Midbrain (tissue), 1 donor: Measurements from ENCODE around the gene TXNRD1.
"Not testable (repeated sequence)": the region's sequence is repeated elsewhere in the genome, so short reads cannot be mapped to it uniquely, and the experiment has no call there.

ENCODE experiments used
- DNase-seq: peaks from one replicate; lab custom pipeline; 2025; lab: John Stamatoyannopoulos, UW

Gene TXNRD1

DNA sequence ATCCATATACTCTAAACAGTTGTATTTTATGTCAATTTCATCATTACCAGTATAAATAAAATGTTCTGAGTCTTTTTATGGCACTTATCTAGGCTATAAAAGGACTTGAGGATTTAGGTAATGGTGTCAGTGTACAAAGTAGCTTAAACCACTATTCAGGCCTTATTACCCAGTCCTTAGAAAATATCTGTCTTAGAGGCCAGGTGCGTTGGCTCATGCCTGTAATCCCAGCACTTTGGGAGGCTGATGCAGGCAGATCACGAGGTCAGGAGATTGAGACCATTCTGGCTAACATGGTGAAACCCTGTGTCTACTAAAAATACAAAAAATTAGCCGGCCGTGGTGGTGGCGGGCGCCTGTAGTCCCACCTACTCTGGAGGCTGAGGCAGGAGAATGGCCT, 112.7 kb downstream of the TXNRD1 start:
- DNase-seq = not testable (repeated sequence)

DNA sequence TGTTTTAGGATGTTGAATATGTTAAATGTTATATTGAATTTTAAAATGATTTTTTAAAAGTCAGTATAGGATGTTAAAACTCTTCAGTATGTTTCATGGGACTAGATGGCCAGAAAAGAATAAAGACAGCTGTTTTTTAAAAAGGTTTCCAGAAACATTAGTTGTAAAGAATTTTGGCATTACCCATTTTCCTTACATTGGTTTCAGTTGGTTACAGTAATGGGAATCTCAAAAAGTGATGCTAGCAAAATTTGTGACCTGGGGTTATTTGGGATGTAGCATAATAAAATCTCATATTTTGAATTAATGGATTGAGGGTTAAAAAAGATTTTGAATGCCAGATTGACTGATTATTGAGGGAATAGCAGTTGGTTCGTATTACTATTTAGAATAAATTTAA, 113.2 kb downstream of the TXNRD1 start:
- no peak for DNase-seq

DNA sequence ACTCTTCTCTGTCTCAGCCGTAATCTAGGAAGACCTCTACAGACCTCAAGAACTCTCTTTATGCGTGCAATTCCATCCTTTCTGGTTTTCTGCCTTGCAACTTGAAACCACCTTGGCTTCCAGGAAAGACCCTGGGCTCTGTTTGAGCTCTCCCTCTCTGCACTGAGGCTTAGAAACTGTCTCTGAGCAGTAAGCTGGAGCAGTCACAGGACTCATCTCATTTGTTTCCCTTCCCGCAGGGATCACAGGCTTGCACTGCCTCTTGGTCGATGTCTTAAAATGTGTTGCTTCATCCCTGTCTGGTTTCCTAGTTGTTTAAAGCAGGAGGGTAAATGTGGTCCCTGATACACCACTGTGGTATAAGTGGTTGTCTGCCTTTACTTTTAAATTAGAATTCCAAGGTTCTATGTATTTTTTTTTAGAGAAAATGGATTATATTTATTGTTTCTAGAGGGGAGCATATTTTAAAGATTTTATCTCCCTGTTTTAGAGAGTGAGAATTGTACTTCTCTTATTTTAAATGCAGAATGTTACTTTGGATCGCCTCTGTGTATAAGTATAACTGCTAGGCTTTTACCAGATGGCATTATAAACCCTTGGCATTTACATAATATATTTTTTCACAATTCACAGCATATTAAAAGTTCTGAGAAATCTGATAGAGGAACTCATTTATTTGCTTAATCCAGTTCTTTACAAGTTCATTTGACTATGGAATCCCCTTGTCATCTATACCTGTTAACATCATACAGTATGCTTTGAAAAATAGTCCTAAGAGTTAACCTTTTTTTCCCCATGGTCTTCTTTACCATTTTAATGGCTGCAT, 114.3 kb downstream of the TXNRD1 start:
- DNase-seq = no peak

DNA sequence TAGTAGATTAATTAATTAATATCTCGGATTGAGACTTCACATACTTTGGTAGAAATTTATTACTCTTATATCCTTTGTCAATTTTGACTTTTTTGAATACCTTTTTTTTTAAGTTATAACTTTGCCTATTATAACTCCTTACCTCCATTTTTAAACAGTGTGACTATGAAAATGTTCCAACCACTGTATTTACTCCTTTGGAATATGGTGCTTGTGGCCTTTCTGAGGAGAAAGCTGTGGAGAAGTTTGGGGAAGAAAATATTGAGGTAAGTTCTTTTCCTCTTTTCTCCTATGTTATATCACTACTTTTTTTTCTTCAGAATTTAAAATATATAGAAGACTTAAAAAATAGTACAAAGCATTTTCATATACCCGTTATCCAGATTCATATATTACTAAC, 115.8 kb downstream of the TXNRD1 start:
- DNase-seq = no peak

DNA sequence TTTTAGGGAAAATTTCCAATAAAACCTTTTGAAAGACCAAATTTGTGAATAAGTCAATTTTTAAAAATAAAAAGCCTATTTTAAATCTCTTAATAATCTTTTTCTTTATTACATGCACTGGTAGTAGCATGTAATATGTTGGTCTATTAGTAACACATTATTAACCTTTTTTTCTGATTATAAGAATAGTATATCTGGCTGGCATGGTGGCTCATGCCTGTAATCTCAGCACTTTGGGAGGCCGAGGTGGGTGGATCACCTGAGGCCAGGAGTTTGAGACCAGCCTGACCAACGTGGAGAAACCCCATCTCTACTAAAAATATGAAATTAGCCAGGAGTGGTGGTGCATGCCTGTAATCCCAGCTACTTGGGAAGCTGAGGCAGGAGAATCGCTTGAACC, 116.7 kb downstream of the TXNRD1 start:
- DNase-seq = not testable (repeated sequence)

DNA sequence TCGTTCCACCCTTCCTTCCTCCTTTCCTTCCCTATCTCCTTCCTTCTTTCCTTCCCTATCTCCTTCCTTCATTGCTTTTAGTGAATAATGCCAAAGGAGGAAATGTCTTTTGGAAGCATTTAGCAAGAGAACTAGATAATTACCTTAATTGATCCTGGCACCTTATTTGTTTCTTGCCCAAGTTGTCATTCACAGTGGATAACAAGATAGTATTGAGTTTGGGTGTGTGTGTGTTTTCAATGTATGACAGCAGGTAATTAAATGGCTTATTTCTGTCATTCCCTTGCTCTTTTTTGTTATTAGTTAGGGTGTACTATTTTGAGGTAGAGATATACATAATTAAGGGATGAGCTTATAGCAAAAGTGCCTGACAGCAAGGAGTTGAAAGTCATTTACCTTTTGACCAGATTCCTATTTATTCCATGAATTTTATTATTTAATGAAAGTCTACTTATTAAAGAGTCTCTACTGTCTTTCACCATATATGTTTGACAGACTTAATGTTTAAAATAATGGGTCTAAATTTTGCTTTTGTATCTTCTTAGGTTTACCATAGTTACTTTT, 118.2 kb downstream of the TXNRD1 start:
- no peak for DNase-seq

DNA sequence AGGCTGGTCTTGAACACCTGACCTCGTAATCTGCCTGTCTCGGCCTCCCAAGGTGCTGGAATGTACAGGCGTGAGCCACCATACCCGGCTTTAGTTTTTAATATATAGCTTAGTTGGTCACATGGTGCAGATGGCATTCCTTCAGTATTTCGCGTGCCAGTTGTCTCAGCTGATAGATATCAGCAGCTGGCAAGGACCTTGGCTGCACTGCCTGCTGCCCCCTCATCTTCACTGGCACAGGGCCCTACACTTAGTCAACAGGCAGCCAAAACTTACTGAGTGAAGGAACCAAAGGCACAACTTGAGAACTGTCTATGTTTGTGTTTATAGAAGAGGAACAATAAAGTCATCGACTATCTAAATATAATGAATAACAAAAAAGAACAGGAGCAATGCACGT, 119.0 kb downstream of the TXNRD1 start:
- DNase-seq = no peak

DNA sequence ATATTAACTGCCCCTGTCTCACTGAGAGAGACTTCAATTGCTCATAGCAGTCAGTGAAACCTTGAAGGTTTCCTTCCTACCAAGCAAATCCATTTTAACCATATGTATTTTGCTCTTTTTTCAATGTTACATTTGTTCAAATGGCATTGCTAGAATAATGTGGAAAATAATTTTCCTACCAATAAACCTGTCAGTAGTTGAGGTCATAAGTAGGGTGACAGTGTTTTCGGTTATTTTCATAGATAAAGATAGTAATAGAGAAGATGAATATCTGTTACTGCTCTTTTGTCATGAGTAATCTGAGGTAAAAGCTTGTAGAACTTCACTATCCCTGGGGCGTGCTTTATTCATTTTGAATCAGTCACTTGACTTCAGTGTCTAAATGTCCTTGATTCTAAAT, 120.5 kb downstream of the TXNRD1 start:
- DNase-seq = no peak

DNA sequence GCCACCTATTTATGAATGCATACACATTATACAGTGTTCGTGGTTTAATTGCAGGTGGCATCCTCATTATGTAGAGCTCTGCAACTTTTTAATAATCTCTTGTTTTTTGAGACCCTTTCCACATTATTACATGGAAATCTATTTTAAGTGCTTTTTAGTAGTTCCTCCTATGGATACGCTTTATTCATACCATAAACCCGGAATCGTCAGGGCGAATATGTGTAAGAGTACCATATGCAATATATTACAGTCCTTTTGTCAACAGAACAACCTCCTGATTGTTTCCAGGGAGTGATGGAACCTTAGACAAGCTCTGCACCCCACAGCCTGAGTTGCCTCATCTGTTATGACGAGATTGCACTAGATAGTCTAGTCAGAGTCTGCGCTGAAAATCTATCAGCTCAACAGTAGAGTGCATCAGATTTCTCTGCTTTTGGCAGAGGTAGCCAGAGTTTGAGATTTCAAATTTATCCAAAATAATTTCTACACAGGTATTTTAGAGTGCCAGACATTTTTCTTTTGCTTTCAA, 121.5 kb downstream of the TXNRD1 start:
- no peak for DNase-seq

DNA sequence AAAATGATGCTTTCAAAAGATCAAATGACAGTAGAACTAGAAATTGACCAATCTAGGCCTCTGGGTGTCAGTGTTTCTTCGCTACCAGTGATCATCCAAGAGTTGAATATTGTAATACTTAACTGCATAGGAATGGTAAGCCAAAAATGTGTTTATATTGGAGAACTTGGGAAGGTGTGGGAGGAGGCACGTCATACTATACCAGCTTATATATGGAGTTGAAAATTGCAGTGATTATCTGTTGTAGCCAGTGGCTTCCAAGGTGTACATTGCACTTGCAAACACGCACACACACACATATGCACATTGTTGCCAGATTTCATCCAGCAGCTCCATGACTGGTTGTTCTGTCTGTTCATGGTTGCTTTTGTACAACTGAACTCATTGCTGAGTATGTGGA, 124.1 kb downstream of the TXNRD1 start:
- DNase-seq = peak; percentile 6

DNA sequence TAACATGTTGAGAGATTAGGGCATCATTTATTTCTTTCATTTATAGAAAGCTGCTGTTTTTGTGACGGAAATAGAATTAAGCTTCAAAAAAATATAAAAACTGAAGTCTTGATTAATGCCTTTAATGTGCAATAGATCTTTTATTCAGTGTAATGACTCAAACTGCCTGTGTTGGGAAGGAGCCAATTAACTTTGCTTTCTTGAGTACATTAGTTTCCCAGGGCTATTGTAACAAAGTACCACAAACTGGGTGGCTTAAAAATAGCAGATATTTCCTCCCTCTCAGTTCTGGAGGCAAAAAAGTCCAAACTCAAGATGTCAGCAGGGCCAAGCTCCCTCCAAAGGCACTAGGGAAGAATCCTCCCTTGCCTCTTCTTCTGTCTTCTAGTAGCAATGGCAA, 124.6 kb downstream of the TXNRD1 start:
- no peak for DNase-seq

DNA sequence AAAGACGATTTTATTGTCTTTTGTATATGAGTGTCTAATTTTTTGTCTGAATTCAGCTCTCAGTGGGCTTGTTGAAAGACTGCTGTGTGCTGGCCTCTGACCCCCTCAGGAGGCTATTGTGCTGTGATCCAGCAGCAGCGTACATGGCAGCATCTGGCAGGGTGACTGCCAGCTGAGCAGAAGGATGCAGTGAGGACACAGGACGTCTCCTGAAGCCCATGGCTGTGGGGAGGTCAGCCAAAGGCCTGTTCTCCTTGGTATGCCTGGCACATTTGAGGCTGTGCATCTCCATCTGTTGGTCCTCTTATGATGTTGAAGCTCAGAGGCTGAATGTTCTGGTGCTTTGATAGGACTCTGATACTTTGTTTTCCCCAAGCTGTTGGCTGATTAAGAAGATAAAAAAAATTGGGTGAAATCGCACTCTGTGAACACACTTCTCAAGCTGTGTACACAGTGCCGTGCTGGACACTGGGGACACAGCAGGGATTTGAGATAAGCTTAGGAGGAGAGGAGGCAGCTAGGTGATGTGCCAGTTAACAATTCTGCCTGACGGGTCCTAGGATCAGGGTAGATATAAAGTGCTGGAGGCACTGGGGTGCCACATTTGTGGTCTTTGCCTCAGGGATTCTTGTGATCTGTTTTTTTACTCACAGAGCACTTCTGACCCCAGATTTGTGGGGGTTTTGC, 125.5 kb downstream of the TXNRD1 start:
- DNase-seq = peak; percentile 9

DNA sequence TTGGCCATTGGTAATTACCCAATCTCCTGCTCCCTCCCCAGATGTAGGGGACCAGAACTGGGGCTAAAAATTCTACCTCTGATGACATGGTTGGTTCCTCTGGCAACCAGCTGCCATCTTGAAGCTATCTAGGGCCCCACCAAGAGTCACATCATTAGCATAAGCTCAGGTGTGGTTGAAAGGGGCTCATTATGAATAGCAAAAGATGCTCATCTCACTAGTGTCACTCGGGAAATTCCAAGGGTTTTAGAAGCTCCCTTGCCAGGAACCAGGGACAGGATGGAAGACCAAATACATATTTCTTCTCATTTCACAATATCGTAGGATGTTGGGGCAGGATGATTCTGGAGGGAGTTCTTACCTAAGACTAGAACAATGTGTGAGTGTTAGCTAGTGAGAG, 126.6 kb downstream of the TXNRD1 start:
- no peak for DNase-seq

DNA sequence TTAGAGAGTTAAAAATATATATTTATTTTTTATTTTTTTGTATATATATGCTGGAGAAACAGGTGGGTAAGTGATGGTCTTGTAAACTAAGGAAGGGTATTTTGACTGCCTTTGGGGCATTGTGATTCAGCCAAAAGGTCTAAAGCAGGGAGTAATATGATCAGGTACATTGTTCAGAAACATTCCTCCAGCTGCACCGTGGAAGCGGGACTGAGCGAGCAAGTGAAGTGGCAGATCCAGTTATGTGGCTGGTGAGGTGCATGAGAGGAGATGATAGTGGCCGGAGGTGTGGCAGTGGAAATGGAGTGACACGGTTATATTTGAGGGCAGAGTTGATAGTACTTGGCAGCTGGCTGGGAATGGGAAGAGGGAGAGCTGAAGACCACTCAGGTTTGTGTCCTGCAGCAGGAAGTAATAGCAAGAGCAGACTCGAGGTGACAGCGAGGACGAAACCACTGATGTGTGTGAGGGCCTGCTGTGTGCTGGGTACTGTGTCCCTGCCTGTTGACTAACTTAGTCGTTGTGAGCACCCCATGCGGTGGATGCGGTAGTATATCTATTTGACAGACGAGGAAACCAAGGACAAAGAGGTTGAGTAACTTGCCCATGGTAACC, 127.2 kb downstream of the TXNRD1 start:
- no peak for DNase-seq

DNA sequence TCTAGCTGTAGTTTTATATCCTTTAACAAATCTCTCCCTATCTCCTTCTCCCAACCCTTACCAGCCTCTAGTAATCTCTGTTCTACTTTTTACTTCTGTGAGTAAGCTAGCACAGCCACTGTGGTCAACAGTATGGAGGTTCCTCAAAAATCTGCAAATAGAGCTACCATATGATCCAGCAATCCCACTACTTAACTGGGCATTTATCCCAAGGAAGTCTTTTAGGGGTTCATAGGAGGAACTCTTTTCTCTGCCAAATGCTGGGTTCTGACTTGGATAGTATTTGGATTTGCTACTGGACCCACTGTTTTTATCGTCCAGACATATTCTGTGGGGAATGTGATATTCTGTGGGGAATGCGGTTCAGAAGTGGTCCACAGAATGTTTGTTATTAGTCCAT, 129.1 kb downstream of the TXNRD1 start:
- no peak for DNase-seq

DNA sequence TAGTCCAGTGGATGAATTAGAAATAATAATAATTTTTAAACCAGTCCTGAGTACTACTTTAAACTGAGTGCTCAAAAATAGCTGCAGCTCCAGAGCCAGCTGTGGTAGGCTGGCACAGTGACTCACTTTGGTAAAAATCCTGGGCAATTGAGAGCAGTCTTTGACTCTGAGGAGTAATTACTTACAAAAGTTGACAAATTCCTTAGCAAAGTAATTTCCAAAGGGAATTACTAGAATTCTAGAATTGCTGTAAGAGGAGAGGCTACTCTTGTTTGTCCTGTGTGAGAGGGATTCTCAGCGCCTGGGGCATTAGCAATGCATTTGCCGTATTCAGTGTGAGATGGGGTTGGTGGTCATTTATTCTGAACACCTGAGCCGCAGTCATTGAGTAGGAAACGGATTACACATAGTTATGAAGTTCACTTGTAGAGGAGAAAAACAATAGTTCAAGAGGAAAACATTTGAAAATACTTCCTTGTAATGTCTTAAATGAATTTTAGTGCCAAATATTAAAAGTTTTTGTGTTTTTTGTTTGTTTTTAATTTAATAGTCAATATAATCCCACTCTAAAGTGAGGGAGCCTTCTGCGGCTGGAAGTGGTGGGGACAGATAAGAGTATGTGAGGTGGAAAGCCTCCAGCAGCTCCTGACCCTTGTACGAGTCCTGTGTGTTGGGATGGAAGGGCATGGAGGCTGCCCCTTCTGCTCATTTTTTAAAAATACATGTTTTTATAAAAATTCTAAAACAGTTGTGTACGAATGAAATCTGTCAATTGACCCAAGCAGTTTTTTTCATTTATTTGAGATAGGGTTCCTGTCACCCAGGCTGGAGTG, 129.9 kb downstream of the TXNRD1 start:
- DNase-seq = no peak

DNA sequence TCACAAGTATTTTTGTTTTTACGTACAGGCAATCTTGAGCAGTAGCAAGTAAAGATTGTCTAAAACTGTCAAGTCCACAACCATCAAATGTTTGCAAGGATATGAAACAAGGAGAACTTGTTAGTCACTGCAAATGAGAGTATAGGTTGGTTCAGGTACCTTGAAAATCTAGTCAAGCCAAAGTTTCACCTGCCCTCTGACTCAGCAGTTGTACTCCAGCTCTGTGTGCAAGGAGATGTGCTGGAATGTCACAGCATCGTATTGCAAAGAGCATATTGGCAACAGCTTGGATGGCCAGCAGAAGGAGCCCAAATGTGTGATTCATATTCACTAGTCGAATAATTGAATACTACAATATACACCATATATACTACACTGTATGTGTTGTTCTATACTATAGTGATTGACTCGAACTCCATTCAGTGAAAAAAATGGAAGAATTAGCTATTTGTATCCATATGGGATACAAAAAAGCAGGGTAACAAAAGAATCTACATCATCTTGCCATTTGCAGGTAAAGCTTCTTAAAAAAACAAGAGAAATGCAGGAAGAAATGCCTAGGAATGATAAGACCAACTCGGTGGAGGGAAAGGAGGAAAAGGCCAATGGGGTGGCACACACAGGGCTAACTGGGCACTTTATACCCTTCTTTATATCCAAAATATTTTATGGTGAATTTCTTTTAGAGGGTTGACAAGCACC, 131.9 kb downstream of the TXNRD1 start:
- DNase-seq = no peak

DNA sequence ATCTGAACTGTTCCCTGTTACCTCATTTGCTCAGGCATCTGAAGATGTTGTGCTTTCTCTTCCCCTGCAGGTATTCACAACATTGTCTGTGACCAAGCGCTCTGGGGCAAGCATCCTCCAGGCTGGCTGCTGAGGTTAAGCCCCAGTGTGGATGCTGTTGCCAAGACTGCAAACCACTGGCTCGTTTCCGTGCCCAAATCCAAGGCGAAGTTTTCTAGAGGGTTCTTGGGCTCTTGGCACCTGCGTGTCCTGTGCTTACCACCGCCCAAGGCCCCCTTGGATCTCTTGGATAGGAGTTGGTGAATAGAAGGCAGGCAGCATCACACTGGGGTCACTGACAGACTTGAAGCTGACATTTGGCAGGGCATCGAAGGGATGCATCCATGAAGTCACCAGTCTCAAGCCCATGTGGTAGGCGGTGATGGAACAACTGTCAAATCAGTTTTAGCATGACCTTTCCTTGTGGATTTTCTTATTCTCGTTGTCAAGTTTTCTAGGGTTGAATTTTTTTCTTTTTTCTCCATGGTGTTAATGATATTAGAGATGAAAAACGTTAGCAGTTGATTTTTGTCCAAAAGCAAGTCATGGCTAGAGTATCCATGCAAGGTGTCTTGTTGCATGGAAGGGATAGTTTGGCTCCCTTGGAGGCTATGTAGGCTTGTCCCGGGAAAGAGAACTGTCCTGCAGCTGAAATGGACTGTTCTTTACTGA, 132.9 kb downstream of the TXNRD1 start:
- DNase-seq = no peak

DNA sequence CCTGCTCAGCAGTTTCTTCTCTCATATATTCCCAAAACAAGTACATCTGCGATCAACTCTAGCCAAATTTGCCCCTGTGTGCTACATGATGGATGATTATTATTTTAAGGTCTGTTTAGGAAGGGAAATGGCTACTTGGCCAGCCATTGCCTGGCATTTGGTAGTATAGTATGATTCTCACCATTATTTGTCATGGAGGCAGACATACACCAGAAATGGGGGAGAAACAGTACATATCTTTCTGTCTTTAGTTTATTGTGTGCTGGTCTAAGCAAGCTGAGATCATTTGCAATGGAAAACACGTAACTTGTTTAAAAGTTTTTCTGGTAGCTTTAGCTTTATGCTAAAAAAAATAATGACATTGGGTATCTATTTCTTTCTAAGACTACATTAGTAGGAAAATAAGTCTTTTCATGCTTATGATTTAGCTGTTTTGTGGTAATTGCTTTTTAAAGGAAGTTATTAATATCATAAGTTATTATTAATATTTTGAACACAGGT, 133.5 kb downstream of the TXNRD1 start:
- DNase-seq = no peak
